Endothelial cell of umbilical vein (primary cell): Measurements from ENCODE around the gene TMPRSS4.

Experiments used
- POLR2A ChIP-seq: IDR thresholded peaks from 2 replicates; pipeline ENCODE4 v1.6.1; 2012; ENCODE audit warnings: low read depth, mild to moderate bottlenecking, control low read depth, low read length
- TF ChIP-seq, protein P1 (sequence below), 2 donors: IDR thresholded peaks; 1 replicate in 1 of 2; 2 replicates in 1 of 2; pipeline ENCODE4 v1.5.1; 2011; ENCODE audit warnings: low read length in 2 of 2, mild to moderate bottlenecking in 2 of 2, moderate library complexity in 2 of 2, control low read depth in 1 of 2, inconsistent platforms in 1 of 2, low read depth in 1 of 2; ENCODE audit not compliant: insufficient read depth in 1 of 2; ENCODE audit errors: extremely low read depth in 1 of 2

GRCh38 chr11:118149493-118149892, 72.6 kb downstream of the TMPRSS4 start:
- TF ChIP-seq, protein P1, sequence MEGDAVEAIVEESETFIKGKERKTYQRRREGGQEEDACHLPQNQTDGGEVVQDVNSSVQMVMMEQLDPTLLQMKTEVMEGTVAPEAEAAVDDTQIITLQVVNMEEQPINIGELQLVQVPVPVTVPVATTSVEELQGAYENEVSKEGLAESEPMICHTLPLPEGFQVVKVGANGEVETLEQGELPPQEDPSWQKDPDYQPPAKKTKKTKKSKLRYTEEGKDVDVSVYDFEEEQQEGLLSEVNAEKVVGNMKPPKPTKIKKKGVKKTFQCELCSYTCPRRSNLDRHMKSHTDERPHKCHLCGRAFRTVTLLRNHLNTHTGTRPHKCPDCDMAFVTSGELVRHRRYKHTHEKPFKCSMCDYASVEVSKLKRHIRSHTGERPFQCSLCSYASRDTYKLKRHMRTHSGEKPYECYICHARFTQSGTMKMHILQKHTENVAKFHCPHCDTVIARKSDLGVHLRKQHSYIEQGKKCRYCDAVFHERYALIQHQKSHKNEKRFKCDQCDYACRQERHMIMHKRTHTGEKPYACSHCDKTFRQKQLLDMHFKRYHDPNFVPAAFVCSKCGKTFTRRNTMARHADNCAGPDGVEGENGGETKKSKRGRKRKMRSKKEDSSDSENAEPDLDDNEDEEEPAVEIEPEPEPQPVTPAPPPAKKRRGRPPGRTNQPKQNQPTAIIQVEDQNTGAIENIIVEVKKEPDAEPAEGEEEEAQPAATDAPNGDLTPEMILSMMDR (IDR thresholded peaks at IDR 0.05; ENCODE audit: extremely low read depth in 1 of 2, insufficient read depth in 1 of 2, low read depth in 1 of 2, low read length in 2 of 2) = no peak
- no peak for TF ChIP-seq POLR2A
